GM23338 (cell line): ENCODE measurements around the gene TCP11. TPM values are rescaled to one million over a fixed set of nuclear protein-coding genes. Genes with fewer than 3 reads are reported as not detected.

Experiments
- ATAC-seq: fragments of 200-7000 bp; cut with Tn5 transposase; 3 replicates; pipeline ENCODE4 v1.9.1; 2020
- DNase-seq: peaks from one replicate; pipeline ENCODE4 v3.0.0-alpha.2; 2015; ENCODE audit warnings: low spot score
- H2AFZ ChIP-seq: fragments of 200-600 bp; sonication (generic); 2 replicates; pipeline ENCODE4 v1.8.0; 2016; ENCODE audit warnings: antibody characterized with exemption, mild to moderate bottlenecking, moderate library complexity
- H3F3A ChIP-seq: fragments of 200-600 bp; sonication (generic); replicated peaks from 2 replicates; pipeline ENCODE4 v1.8.0; 2017; ENCODE audit warnings: antibody characterized with exemption, mixed run types, low read depth
- H3K27ac ChIP-seq: fragments of 200-600 bp; sonication (generic); 2 replicates; pipeline ENCODE4 v1.6.1; 2016; ENCODE audit warnings: low read depth
- H3K27me3 ChIP-seq: fragments of 200-600 bp; sonication (generic); 2 replicates; pipeline ENCODE4 v1.8.0; 2016; ENCODE audit warnings: mild to moderate bottlenecking, mixed run types, moderate library complexity; ENCODE audit not compliant: insufficient read depth
- H3K36me3 ChIP-seq: fragments of 200-600 bp; sonication (generic); 2 replicates; pipeline ENCODE4 v1.8.0; 2016; ENCODE audit warnings: mild to moderate bottlenecking; ENCODE audit not compliant: insufficient read depth
- H3K4me1 ChIP-seq: fragments of 200-600 bp; sonication (generic); 2 replicates; pipeline ENCODE4 v1.8.0; 2016; ENCODE audit warnings: mild to moderate bottlenecking, moderate library complexity; ENCODE audit not compliant: insufficient read depth
- H3K4me2 ChIP-seq: fragments of 200-600 bp; sonication (generic); 2 replicates; pipeline ENCODE4 v1.7.1; 2017; ENCODE audit warnings: mixed run types
- H3K4me3 ChIP-seq: fragments of 200-600 bp; sonication (generic); 2 replicates; pipeline ENCODE4 v1.6.1; 2016; ENCODE audit warnings: mixed run types
- H3K79me2 ChIP-seq: fragments of 200-600 bp; sonication (generic); replicated peaks from 2 replicates; pipeline ENCODE4 v1.8.0; 2017; ENCODE audit warnings: mild to moderate bottlenecking; ENCODE audit not compliant: insufficient read depth
- H3K9me2 ChIP-seq: fragments of 200-600 bp; sonication (generic); 2 replicates; pipeline ENCODE4 v1.8.0; 2017; ENCODE audit not compliant: insufficient read depth
- H4K20me1 ChIP-seq: fragments of 200-600 bp; sonication (generic); replicated peaks from 2 replicates; pipeline ENCODE4 v1.8.0; 2017; ENCODE audit warnings: mild to moderate bottlenecking; ENCODE audit not compliant: insufficient read depth
- H3K27ac Mint-ChIP-seq: 2 replicates; pipeline ENCODE4 v1.8.0; 2020; ENCODE audit warnings: inconsistent platforms, mild to moderate bottlenecking, moderate library complexity, mixed read lengths
- H3K27me3 Mint-ChIP-seq: 3 replicates; pipeline ENCODE4 v1.8.0; 2022; ENCODE audit warnings: low read depth, mild to moderate bottlenecking, moderate library complexity, mixed read lengths, inconsistent platforms; ENCODE audit not compliant: insufficient read depth, poor library complexity
- H3K36me3 Mint-ChIP-seq: 3 replicates; pipeline ENCODE4 v1.8.0; 2021; ENCODE audit warnings: low read depth, mild to moderate bottlenecking, inconsistent platforms, moderate library complexity, mixed read lengths
- H3K4me1 Mint-ChIP-seq: 3 replicates; pipeline ENCODE4 v1.8.0; 2020; ENCODE audit warnings: mild to moderate bottlenecking, inconsistent platforms, mixed read lengths
- H3K4me3 Mint-ChIP-seq: 3 replicates; pipeline ENCODE4 v1.8.0; 2021; ENCODE audit warnings: moderate library complexity, mild to moderate bottlenecking, inconsistent platforms, mixed read lengths
- H3K9me3 Mint-ChIP-seq: 3 replicates; pipeline ENCODE4 v1.8.0; 2020; ENCODE audit warnings: moderate library complexity, mild to moderate bottlenecking, inconsistent platforms, mixed read lengths
- CREB1 ChIP-seq: fragments of 250-450 bp; sonication (Bioruptor Pico); IDR thresholded peaks from 2 replicates; pipeline ENCODE4 v1.5.0; 2020; ENCODE audit warnings: low read depth, mild to moderate bottlenecking, moderate library complexity
- CTCF ChIP-seq, 2 experiments: fragments of 200-600 bp in 1 of 2; sonication (generic) in 1 of 2; conservative IDR thresholded peaks; 2 replicates each; pipeline versions ENCODE4 v1.5.1 to v1.6.1; 2016 to 2017; ENCODE audit warnings: antibody characterized with exemption in 2 of 2, low read depth in 2 of 2, mild to moderate bottlenecking in 2 of 2, moderate library complexity in 1 of 2
- EZH2 ChIP-seq: fragments of 200-600 bp; sonication (generic); IDR thresholded peaks from one replicate; pipeline ENCODE4 v1.8.0; 2017; ENCODE audit warnings: antibody characterized with exemption, mild to moderate bottlenecking, low read depth; ENCODE audit not compliant: unreplicated experiment
- EZH2phosphoT487 ChIP-seq: fragments of 200-600 bp; sonication (generic); IDR thresholded peaks from one replicate; pipeline ENCODE4 v1.8.1; 2018; ENCODE audit warnings: antibody characterized with exemption; ENCODE audit not compliant: unreplicated experiment
- JUNB ChIP-seq: IDR thresholded peaks from one replicate; pipeline ENCODE4 v1.6.1; 2016; ENCODE audit warnings: antibody characterized with exemption; ENCODE audit not compliant: unreplicated experiment
- NANOG ChIP-seq: IDR thresholded peaks from 2 replicates; pipeline ENCODE4 v1.6.1; 2016; ENCODE audit warnings: antibody characterized with exemption, borderline replicate concordance
- POLR2AphosphoS5 ChIP-seq: IDR thresholded peaks from 2 replicates; pipeline ENCODE4 v1.6.1; 2016; ENCODE audit warnings: antibody characterized with exemption, low read depth
- REST ChIP-seq: IDR thresholded peaks from one replicate; pipeline ENCODE4 v1.6.1; 2018; ENCODE audit warnings: antibody characterized with exemption; ENCODE audit not compliant: unreplicated experiment
- STAT1 ChIP-seq: IDR thresholded peaks from one replicate; pipeline ENCODE4 v1.6.1; 2016; ENCODE audit warnings: antibody characterized with exemption; ENCODE audit not compliant: unreplicated experiment
- ZNF114 ChIP-seq: fragments of 250-450 bp; sonication (Bioruptor Pico); IDR thresholded peaks from 2 replicates; pipeline ENCODE4 v1.5.0; 2020; ENCODE audit warnings: mild to moderate bottlenecking, moderate library complexity
- polyA plus RNA-seq: library from polyadenylated mRNA; unstranded; fragments of >200 nt; fragmentation: Nextera tagmentation; extraction: Ambion mirVana; gene quantifications from 2 replicates; pipeline ENCODE4 v1.2.1, GENCODE V29; 2016
- total RNA-seq: library from RNA; depleted of rRNA; stranded (reverse); fragments of >200 nt; shearing (Covaris generic); gene quantifications from 2 replicates; pipeline ENCODE4 v1.2.3, GENCODE V29; 2014
- TF ChIP-seq, protein P1 (sequence below): fragments of 250-450 bp; sonication (Bioruptor Pico); IDR thresholded peaks from 2 replicates; pipeline ENCODE4 v1.5.0; 2020; ENCODE audit warnings: mild to moderate bottlenecking, moderate library complexity
- TF ChIP-seq, protein P2 (sequence below): IDR thresholded peaks from 2 replicates; pipeline ENCODE4 v1.6.1; 2016; ENCODE audit warnings: antibody characterized with exemption

TCP11 gene
- total and polyA plus RNA-seq, 2 experiments from 2014 or later, result not detected

GRCh38 chr6:35068644-35069043 lies 72.5 kb downstream of the TCP11 start (continued):
- TF ChIP-seq, protein P1, sequence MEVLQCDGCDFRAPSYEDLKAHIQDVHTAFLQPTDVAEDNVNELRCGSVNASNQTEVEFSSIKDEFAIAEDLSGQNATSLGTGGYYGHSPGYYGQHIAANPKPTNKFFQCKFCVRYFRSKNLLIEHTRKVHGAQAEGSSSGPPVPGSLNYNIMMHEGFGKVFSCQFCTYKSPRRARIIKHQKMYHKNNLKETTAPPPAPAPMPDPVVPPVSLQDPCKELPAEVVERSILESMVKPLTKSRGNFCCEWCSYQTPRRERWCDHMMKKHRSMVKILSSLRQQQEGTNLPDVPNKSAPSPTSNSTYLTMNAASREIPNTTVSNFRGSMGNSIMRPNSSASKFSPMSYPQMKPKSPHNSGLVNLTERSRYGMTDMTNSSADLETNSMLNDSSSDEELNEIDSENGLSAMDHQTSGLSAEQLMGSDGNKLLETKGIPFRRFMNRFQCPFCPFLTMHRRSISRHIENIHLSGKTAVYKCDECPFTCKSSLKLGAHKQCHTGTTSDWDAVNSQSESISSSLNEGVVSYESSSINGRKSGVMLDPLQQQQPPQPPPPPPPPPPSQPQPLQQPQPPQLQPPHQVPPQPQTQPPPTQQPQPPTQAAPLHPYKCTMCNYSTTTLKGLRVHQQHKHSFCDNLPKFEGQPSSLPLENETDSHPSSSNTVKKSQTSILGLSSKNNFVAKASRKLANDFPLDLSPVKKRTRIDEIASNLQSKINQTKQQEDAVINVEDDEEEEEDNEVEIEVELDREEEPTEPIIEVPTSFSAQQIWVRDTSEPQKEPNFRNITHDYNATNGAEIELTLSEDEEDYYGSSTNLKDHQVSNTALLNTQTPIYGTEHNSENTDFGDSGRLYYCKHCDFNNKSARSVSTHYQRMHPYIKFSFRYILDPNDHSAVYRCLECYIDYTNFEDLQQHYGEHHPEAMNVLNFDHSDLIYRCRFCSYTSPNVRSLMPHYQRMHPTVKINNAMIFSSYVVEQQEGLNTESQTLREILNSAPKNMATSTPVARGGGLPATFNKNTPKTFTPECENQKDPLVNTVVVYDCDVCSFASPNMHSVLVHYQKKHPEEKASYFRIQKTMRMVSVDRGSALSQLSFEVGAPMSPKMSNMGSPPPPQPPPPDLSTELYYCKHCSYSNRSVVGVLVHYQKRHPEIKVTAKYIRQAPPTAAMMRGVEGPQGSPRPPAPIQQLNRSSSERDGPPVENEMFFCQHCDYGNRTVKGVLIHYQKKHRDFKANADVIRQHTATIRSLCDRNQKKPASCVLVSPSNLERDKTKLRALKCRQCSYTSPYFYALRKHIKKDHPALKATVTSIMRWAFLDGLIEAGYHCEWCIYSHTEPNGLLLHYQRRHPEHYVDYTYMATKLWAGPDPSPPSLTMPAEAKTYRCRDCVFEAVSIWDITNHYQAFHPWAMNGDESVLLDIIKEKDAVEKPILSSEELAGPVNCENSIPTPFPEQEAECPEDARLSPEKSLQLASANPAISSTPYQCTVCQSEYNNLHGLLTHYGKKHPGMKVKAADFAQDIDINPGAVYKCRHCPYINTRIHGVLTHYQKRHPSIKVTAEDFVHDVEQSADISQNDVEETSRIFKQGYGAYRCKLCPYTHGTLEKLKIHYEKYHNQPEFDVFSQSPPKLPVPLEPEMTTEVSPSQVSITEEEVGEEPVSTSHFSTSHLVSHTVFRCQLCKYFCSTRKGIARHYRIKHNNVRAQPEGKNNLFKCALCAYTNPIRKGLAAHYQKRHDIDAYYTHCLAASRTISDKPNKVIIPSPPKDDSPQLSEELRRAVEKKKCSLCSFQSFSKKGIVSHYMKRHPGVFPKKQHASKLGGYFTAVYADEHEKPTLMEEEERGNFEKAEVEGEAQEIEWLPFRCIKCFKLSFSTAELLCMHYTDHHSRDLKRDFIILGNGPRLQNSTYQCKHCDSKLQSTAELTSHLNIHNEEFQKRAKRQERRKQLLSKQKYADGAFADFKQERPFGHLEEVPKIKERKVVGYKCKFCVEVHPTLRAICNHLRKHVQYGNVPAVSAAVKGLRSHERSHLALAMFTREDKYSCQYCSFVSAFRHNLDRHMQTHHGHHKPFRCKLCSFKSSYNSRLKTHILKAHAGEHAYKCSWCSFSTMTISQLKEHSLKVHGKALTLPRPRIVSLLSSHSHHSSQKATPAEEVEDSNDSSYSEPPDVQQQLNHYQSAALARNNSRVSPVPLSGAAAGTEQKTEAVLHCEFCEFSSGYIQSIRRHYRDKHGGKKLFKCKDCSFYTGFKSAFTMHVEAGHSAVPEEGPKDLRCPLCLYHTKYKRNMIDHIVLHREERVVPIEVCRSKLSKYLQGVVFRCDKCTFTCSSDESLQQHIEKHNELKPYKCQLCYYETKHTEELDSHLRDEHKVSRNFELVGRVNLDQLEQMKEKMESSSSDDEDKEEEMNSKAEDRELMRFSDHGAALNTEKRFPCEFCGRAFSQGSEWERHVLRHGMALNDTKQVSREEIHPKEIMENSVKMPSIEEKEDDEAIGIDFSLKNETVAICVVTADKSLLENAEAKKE, result no peak
- TF ChIP-seq POLR2AphosphoS5, result no peak
- TF ChIP-seq ZNF114 (CRISPR knock-in tag), result no peak
- TF ChIP-seq, protein P2, sequence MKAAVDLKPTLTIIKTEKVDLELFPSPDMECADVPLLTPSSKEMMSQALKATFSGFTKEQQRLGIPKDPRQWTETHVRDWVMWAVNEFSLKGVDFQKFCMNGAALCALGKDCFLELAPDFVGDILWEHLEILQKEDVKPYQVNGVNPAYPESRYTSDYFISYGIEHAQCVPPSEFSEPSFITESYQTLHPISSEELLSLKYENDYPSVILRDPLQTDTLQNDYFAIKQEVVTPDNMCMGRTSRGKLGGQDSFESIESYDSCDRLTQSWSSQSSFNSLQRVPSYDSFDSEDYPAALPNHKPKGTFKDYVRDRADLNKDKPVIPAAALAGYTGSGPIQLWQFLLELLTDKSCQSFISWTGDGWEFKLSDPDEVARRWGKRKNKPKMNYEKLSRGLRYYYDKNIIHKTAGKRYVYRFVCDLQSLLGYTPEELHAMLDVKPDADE, result no peak

GRCh38 chr6:35068206-35068605 lies 72.9 kb downstream of the TCP11 start:
- Histone ChIP-seq H3F3A (no peaks in the 10 kb centered on the region), H3K36me3 (no peaks in the 10 kb centered on the region), H3K4me2 (no peak overlapping the region), H2AFZ (no peak overlapping the region), H3K4me1 (peaks cover 26% of the 10 kb centered on the region), H3K27ac (0 out of 2 replicates have a peak overlapping the region, but pooled peaks have one; percentile 26), H3K79me2 (no peaks in the 10 kb centered on the region), H4K20me1 (no peaks in the 10 kb centered on the region), H3K27me3 (no peaks in the 10 kb centered on the region), H3K4me3 (no peak overlapping the region), H3K9me2 (no peaks in the 10 kb centered on the region)
- Mint-ChIP-seq H3K4me1 (peaks cover 63% of the 10 kb centered on the region), H3K27me3 (peaks cover 16% of the 10 kb centered on the region), H3K4me3 (no peak overlapping the region), H3K9me3 (no peaks in the 10 kb centered on the region), H3K27ac (peak overlapping the region; percentile 61), H3K36me3 (peaks cover 13% of the 10 kb centered on the region; the same call in 2 of the 3 replicates)
- ATAC-seq (no peak), DNase-seq (no peak)
- no peak for TF ChIP-seq JUNB
- TF ChIP-seq STAT1, result no peak
- TF ChIP-seq CTCF (conservative IDR thresholded peaks at IDR 0.05; ENCODE audit: low read depth in 2 of 2), result no peak
- no peak for TF ChIP-seq EZH2
- TF ChIP-seq CREB1 (CRISPR knock-in tag), result no peak
- no peak for TF ChIP-seq NANOG
- no peak for TF ChIP-seq REST
- TF ChIP-seq EZH2phosphoT487, result no peak
- TF ChIP-seq, protein P2, result no peak
- no peak for TF ChIP-seq ZNF114 (CRISPR knock-in tag)
